ENCODE data around the gene ANP32E. TPM values are rescaled to one million over a fixed set of nuclear protein-coding genes. Genes with fewer than 3 reads are reported as not detected.
A peak's percentile ranks its signal among the peaks of the same experiment; 100 is the strongest.

ANP32E gene
- total RNA-seq = 10 to 100 TPM; 12.3 to 14.2 (median 13.2) TPM

DNA sequence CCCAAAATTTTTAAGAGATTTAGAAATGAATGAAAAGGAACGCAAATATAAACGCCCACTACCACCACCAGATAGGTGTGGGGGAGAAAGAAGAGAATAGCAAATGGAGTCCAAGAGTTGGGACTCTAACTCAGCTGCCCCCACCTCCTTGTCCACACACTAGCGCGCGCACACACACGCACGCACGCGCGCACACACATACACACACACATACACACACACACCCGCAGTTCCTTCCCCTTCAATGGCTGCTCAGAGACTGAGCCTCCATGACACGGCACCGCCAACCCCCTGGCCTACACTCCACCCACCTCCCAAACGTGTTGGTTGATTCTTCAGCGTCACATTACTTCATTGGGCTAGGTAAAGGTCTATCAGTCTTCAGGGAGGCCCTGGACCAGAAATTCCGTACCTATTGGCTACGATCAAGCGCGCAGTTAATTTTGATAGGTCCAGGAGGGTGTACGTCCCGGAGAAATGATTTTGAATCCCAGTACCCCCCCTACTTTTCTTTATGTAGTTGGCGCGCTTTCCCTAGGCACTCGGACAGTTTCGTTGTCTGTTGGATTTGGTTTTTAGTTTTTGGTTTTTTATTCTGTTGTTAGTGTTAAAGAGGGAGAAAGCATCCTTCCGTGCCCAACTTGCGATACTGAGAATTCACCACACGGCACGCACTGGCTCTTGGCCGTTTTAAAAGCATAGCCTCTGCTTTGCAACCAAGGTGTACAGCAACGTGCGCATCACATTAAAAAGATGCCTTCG, at the start of gene ANP32E:
TSS of gene ANP32E (minus strand) at position 261 of the 762 bp plus-strand sequence. CDS start 326 bp downstream, outside the sequence.
- TF ChIP-seq, protein P1, sequence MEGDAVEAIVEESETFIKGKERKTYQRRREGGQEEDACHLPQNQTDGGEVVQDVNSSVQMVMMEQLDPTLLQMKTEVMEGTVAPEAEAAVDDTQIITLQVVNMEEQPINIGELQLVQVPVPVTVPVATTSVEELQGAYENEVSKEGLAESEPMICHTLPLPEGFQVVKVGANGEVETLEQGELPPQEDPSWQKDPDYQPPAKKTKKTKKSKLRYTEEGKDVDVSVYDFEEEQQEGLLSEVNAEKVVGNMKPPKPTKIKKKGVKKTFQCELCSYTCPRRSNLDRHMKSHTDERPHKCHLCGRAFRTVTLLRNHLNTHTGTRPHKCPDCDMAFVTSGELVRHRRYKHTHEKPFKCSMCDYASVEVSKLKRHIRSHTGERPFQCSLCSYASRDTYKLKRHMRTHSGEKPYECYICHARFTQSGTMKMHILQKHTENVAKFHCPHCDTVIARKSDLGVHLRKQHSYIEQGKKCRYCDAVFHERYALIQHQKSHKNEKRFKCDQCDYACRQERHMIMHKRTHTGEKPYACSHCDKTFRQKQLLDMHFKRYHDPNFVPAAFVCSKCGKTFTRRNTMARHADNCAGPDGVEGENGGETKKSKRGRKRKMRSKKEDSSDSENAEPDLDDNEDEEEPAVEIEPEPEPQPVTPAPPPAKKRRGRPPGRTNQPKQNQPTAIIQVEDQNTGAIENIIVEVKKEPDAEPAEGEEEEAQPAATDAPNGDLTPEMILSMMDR (IDR thresholded peaks at IDR 0.05) = no peak
- no peak for TF ChIP-seq POLR2A (IDR thresholded peaks at IDR 0.05)
- H3K4me3 ChIP-seq (ENCODE audit: low read depth, poor library complexity, severe bottlenecking) = peak within 1 kb of the TSS; percentile 74
- intact Hi-C loops (cut with DNase I; ENCODE audit: low total_unique reads) = no loop called here
- WGBS, 2 donors = 0 to 1% methylated on average over 33 of the region's 33 CpGs
- peak; percentile 98 to 99 for DNase-seq (ENCODE audit: low spot score in 2 of 2)

DNA sequence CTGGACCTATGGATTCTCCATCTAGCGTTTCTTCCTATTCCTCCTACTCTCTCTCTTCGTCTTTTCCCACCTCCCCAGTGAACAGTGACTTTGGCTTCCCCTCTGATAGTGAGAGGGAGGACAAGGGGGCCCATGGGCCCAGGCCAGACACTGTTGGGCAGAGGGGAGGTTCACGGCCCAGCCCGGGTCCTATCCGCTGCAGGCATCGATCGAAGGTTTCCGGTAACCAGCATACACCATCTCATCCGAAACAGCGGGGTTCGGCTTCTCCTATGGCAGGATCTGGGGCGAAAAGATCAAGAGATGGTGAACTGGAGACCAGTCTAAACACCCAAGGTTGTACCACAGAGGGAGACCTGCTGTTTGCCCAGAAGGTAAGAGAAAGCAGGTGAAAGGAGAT, 47.3 kb upstream of the ANP32E start:
- WGBS, 2 donors = 82 to 84% methylated on average over 12 of the region's 12 CpGs
- TF ChIP-seq, protein P1 (IDR thresholded peaks at IDR 0.05) = no peak
- TF ChIP-seq POLR2A (IDR thresholded peaks at IDR 0.05) = no peak
- H3K4me3 ChIP-seq (ENCODE audit: low read depth, poor library complexity, severe bottlenecking) = no peak overlapping the region
- peak in 1 of 2 donors; percentile 87 for DNase-seq (ENCODE audit: low spot score in 2 of 2)
- intact Hi-C loops (cut with DNase I; ENCODE audit: low total_unique reads) = no loop called here

DNA sequence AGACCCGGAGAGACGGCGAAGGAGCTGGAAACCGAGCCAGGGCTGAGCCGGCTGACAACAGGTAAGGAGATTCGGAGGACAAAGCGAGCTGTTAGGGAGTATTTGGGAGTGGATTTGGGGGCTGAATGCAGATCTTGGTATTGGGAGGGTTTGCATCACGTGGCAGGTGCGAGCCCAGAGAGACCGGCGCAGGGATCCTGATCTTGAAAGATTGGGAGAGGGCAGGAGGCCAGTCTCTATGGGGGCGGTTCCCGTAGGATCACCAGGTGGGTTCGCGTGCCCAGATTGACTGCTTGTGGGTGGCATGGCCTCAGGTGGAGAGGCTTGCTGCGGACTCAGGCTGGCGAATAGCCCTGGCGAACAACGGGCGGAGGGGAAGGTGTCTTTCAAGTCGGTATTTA, 46.6 kb upstream of the ANP32E start:
- peak overlapping the region; percentile 10 for H3K4me3 ChIP-seq (ENCODE audit: low read depth, poor library complexity, severe bottlenecking)
- 2 to 5% methylated on average over 21 of the region's 21 CpGs for WGBS, 2 donors
- intact Hi-C loops (cut with DNase I; ENCODE audit: low total_unique reads) = no loop called here
- peak in 1 of 2 donors; percentile 90 for DNase-seq (ENCODE audit: low spot score in 2 of 2)
- TF ChIP-seq POLR2A (IDR thresholded peaks at IDR 0.05) = no peak
- TF ChIP-seq, protein P1 (IDR thresholded peaks at IDR 0.05) = no peak

DNA sequence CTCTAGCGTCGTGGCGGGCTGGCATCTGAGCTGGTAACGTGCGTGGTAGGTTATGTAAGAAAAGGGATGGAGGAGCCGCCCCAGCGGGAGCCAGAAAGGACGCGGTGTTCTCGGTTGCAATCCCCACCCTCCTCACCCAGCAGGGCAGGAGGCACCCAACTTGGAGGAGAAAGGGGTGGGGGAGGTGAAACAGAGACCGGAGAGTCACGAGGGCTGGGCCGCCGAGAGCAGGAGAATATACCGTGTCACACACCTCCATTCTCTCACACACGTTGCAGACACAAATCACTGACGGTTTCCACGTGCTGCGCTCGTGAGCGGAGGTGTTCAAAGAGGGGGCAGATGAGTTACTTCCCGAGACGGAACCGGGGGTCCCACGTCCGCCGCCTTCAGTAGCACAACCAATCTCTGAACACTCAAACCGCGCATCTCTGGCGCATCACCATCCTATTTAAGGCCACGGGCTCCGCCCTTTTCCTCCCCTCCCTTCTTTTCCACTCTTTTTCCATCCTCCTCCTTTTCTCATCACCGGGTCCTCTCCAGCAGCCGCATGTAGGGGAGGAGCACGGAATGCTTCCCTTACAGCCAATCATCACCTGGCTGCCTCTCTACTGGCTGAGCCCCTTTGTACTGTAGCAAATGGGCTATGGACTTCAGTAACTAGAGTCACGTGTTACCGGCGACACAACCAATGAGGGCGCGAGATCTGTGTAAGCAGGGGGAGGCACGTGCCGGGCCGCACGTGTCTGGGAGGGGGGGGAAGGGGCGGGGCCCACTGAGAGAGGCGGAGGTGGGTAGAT, 46.0 kb upstream of the ANP32E start, which contains the start of gene CIART:
TSS of gene CIART (plus strand) at position 797 of the 800 bp plus-strand sequence. CDS start 714 bp downstream, outside the sequence.
- 1% methylated on average over 46 of the region's 46 CpGs for WGBS, 2 donors
- peak within 1 kb of the TSS; percentile 21 for H3K4me3 ChIP-seq (ENCODE audit: low read depth, poor library complexity, severe bottlenecking)
- peak; percentile 97 to 98 for DNase-seq (ENCODE audit: low spot score in 2 of 2)
- TF ChIP-seq, protein P1 (IDR thresholded peaks at IDR 0.05) = no peak
- no peak for TF ChIP-seq POLR2A (IDR thresholded peaks at IDR 0.05)
- intact Hi-C loops (cut with DNase I; ENCODE audit: low total_unique reads) = no loop called here

DNA sequence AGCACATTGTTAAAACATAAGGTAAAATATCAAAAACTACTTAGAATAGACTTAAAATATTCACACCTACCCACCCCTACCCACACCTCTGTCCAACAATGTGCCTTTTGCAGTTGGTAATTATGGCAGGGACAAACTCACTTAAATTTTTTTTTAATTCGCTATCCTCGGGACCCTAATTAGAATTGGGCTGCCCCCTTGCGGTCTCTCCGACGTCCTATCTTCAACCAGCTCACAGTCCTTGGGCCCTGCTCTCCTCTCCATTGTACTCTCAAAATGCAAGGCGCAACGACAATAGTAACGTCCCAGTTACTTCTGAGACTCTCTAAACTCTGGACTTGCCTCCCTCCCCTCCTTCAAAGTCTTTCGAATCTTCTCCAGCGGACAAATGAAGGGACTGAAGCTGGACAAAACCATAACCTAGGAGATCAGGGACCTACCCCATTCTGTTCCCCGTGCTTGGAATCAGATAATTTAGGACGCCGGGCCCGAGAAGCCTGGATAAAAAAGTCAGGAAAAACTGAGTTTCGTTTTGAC, 45.4 kb upstream of the ANP32E start:
- 2% methylated on average over 15 of the region's 15 CpGs for WGBS, 2 donors
- TF ChIP-seq, protein P1 (IDR thresholded peaks at IDR 0.05) = peak in 1 of 3 donors; percentile 8
- TF ChIP-seq POLR2A (IDR thresholded peaks at IDR 0.05) = no peak
- peak; percentile 58 to 94 for DNase-seq (ENCODE audit: low spot score in 2 of 2)
- peak overlapping the region; percentile 21 for H3K4me3 ChIP-seq (ENCODE audit: low read depth, poor library complexity, severe bottlenecking)
- intact Hi-C loops (cut with DNase I; ENCODE audit: low total_unique reads) = no loop called here

All from lower leg skin (tissue), 4 donors.